CD4-positive, alpha-beta T cell treated with Interleukin-1 beta for 1 hour (primary cell): ENCODE data around the gene NBDY.
"Not testable (repeated sequence)": the region's sequence is repeated elsewhere in the genome, so short reads cannot be mapped to it uniquely, and the experiment has no call there.

Experiments used
- DNase-seq, 2 donors: peaks; one replicate each; pipeline ENCODE4 v3.0.0-alpha.2; 2020 to 2022

NBDY gene

DNA sequence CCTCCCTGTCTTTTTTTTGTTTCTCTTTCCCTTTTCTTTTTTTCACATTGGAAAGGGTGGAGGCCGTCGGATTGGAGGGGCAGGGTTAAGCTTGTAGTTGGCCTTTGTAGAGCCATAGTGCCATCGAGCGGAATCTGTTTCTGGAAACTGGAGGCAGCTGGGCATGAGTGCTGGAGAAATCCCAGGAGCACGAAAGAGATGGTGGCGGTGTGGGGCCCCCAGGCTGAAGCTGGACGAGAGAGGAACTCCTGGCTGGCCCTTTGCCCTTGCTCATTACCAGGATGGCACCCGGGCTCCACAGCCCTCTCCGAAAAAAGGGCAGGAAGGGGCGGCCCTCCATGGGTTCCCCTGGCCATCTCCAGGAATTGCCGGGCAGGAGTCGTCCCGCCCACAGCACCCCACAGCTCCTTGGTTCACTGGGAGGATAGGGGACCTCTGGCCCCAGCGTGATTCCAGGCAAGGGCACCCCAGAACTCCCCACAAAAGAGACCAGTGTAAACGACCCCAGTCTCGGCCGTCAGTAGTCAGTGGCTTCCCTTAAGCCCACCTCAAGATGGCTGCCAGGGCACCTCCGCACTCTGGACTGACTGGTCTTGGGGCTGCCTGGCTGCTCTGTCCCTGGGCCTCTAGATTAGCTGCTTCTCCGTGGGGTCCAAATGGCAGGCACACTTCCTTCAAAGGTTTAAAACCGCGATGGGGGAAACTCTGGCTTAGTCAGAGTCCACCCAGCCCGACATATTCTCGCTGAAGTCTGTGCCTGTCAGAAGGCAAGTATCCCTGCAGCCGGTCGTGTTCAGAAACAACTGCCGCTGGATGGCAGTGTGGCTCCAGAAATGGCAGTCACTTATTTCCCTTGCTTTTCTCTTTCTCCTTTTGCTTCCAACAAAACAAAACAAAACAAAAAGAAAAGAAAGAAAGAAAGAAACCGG lies 74.1 kb downstream of the NBDY start:
- DNase-seq, result peak; percentile 48 to 81

- no peak for DNase-seq
Observed at GRCh38 chrX:56803850-56804681, 75.0 kb downstream of the NBDY start.

DNA sequence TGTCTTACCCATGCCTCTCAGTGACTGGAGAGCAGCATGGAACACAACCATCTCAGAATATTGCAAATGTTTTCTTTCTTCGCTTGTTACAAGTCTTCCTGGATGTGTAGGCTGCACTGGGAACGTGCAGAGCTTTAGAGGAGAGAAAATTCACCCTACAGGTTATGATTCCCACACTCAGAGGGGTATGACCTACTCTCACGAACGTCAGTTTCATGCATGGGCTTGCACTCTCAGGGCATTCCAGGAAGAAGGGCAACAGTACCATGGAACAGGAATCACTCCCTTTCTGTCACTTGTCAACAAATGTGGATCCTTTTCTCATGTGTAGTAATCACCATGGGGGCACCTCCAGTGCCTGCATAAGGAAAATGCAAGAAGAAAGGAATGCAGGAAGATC lies 75.8 kb downstream of the NBDY start:
- DNase-seq, result no peak

- DNase-seq, result no peak
Observed at GRCh38 chrX:56805399-56805798, 76.4 kb downstream of the NBDY start.

DNA sequence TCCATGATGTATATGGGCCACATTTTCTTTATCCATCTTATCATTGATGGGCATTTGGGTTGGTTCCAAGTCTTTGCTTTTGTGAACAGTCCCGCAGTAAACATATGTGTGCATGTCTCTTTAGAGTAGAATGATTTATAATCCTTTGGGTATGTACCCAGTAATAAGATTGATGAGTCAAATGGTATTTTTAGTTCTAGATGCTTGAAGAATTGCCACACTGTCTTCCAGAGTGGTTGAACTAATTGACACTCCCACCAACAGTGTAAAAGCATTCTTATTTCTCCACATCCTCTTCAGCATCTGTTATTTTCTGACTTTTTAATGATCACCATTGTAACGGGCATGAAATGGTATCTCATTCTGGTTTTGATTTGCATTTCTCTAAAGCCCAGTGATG lies 77.1 kb downstream of the NBDY start:
- not testable (repeated sequence) for DNase-seq

DNA sequence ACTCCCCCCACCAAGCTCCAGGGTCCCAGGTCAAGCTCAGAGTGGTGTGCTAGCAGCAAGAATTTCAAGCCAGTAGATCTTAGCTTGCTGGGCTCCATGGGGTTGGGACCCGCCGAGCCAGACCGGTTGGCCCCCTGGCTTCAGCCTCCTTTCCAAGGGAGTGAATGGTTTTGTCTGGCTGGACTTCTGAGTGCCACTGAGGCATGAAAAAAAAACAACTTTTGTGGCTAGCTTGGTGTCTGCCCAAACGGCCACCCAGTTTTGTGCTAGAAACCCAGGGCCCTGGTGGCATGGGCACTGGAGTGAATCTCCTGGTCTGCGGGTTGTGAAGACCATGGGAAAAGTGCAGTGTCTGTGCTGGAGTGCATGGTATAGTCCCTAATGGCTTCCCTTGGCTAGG lies 82.6 kb downstream of the NBDY start:
- DNase-seq, result no peak

- DNase-seq, result peak; percentile 43 to 56
Observed at GRCh38 chrX:56812515-56813105, 83.6 kb downstream of the NBDY start.

DNA sequence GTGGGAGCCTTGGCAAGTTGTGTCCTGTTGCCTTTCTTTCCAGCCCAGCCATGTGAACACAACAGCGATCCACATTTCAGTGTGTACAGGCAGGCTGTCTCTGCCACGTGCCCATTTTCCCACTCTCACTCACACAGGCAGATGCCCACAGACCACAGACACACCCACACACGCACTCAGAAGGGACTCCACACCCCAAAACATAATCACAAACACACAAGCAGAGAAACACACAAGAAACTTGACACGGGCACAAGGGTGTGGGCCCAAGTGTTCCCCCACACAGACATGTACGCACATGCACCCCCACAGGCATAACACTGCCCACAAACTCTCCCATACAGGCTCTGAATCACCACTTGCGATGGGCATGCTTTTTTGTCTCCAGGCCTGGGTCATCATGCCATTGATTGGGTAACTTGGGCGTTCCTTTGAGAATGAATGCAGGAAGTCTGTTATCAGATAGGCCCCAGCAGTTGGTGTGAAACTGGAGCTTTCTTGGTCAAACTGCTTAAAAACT lies 84.3 kb downstream of the NBDY start:
- DNase-seq, result peak; percentile 60 to 73

DNA sequence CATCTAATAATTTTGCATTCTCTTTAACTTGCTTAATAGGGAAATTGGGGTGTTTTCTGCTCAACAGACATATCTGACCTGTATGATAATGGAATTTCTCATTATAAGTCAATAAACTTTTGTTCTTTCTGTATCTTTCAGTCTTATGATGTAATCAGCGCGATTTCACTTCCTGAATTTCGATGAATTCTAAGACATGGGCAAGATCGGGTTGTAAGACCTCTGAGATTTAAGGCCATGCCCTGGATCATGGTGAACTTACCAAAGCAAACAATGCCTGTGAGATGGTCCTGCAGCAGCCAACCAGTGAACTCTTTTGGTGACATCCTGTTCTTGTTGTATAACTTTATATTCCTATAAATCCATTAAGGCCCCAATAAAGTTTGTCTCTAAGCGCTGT lies 88.1 kb downstream of the NBDY start:
- DNase-seq, result no peak

GRCh38 chrX:56826020-56826419 lies 97.0 kb downstream of the NBDY start:
- no peak for DNase-seq

- DNase-seq, result no peak
Observed at GRCh38 chrX:56833626-56834025, 104.6 kb downstream of the NBDY start.

GRCh38 chrX:56853436-56853835 lies 124.4 kb downstream of the NBDY start:
- no peak for DNase-seq

DNA sequence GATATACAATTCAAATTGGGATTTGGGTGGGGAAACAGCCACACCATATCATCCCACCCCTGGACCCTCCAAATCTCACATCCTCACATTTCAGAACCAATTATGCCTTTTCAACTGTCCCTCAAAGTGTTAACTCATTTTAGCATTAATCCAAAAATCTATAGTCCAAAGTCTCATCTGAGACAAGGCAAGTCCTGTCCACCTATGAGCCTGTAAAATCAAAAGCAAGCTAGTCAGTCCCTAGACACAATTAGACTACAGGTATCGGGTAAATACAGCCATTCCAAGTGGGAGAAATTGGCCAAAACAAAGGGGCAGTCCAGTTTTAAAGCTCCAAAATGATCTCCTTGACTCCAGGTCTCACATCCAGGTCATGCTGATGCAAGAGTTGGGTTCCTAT lies 128.0 kb downstream of the NBDY start:
- DNase-seq, result no peak

GRCh38 chrX:56860888-56861287 lies 131.8 kb downstream of the NBDY start:
- no peak for DNase-seq
